NCI-H510A (cell line): Measurements from ENCODE around the gene PARVG.

Experiments used
- DNase-seq: peaks from one replicate; lab custom pipeline; 2025; lab: John Stamatoyannopoulos, UW

The PARVG gene

GRCh38 chr22:44154436-44154942 lies 26.2 kb upstream of the PARVG start:
- DNase-seq = no peak

GRCh38 chr22:44155115-44155514 lies 25.6 kb upstream of the PARVG start:
- DNase-seq = no peak

DNA sequence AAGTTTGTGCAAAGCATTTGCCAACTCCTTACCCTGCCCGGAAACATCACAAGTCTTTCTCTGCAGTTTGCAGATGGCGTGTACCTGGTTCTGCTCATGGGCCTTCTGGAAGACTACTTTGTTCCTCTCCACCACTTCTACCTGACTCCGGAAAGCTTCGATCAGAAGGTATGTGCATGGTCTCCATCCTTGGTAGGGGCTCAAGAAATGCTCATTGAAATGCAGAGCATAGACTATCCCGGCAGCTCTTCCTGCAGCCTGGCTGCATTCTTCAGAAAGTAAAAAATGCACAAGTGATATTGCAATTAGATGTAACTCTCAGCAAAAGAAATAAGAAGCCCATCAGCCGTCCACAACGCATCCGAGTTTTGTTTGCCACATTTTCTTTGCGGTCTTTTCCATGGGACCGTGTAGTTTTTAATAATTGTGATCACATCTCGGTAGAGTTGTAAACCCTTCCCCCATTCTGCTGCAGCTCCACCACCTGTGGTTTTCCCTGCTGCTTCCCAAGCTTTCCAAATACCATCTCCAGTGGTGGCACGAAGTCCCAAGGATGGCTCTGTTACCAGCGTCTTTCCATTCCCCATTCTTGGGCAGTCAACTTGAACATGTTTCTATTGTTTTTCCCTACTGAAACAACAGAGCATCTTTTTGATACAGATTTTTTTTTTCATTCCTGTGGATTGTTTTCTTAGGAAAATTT lies 22.7 kb upstream of the PARVG start:
- DNase-seq = no peak

- DNase-seq = no peak
Measured at GRCh38 chr22:44158816-44159215, 21.9 kb upstream of the PARVG start.

- DNase-seq = no peak
Measured at GRCh38 chr22:44159221-44159620, 21.5 kb upstream of the PARVG start.

DNA sequence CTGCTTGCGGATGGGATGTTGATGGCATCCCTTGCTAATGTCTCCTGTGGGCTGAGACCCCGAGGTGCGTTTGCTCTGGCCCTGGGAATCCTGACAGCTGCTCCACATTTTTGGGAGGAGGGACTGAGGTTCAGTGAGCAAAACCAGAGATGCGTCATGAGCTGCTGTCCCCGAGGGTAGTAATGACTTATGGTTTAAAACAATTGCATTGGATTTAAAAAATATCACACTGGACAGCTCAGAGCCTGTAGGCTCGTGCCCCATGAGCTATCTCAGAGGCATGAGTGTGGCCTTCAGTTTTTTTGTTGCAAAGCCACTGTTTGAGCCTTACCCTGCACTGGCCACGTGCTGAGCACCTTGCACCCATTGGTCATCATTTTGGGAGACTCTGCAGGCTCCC lies 20.9 kb upstream of the PARVG start:
- DNase-seq = no peak

DNA sequence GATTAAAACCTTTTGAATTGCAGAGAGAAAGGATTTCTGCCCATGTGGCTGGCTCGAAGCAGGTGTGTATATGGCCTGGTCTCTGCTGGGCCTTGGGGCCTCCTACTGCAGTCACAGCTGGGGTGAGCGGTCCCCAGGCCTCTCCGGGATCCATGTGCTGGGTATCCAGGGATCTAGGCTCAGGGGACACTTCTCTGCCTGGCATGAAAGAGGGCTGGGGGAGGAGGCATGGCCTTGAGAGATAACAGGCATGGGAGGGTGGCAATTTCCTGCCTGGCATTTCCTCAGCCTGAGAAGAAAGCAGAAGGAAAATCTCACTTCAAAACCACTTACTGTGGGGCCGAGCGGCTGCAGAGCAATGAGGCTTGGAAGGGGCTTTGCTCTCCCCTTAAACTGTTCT lies 20.3 kb upstream of the PARVG start:
- DNase-seq = no peak

GRCh38 chr22:44161673-44162072 lies 19.1 kb upstream of the PARVG start:
- no peak for DNase-seq

- no peak for DNase-seq
Measured at GRCh38 chr22:44162960-44163359, 17.8 kb upstream of the PARVG start.

DNA sequence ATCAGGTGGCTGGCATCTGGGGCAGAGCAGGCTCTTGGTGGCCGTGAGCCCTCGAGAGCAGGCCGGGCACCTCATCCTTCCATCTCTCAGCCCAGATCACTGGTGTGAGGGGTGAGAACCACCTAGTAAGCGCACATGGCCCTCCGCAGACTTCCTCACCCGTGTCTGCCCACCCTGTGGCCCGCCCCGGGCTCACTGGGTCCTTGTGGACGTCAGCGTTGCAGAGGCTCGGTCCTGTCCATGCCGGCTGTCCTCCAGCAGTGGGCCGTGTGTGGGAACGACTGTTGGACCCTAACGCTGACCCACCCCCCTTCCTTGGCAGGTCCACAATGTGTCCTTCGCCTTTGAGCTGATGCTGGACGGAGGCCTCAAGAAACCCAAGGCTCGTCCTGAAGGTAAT lies 17.2 kb upstream of the PARVG start:
- DNase-seq = no peak

DNA sequence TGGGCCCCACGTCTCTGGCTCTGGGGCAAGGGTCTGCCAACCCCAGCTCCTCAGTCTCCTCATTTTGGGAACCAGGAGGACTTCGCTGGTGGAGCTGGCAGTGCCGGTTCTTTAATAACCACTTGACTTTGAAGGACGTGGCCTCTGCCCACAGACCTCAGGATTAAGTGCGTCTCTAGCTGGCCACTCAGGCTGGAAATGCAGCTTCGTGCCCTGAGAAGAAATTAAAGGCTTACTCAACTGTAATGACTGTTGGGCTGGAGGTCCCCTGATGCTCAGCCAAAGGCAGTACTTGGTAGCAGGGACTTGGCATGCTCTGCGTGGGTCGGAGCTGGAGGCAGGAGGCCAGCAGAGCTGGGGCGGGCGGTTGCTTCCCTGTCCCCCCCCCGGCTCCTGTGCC lies 16.7 kb upstream of the PARVG start:
- no peak for DNase-seq

DNA sequence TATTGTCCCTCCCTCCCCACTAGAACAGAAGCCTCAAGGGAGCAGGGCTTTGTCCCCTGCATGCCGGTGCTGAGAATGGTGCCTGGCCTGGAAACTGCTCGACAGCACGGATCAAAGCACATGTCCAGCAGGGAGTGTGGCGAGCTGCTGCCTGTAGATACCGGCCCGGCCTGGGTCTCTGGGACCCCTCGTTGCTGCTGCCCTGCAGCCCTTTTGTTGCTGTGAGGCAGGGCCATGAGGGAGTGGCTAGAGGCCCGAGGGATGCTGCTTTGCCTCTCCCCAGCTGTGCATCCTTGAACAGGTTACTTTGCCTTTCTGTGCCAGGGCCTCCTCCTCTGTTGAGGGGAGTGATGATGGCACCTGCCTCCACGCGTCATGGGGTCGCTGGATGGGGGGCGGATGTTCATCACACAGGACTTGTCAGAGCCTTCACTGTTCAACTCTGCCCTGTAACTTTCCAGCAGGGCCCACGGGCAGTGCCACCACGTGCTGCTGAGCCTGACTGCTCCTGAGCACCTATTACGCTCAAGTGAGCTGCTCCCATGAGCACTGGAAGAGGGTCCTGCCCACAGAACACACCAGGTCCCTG lies 15.3 kb upstream of the PARVG start:
- no peak for DNase-seq

DNA sequence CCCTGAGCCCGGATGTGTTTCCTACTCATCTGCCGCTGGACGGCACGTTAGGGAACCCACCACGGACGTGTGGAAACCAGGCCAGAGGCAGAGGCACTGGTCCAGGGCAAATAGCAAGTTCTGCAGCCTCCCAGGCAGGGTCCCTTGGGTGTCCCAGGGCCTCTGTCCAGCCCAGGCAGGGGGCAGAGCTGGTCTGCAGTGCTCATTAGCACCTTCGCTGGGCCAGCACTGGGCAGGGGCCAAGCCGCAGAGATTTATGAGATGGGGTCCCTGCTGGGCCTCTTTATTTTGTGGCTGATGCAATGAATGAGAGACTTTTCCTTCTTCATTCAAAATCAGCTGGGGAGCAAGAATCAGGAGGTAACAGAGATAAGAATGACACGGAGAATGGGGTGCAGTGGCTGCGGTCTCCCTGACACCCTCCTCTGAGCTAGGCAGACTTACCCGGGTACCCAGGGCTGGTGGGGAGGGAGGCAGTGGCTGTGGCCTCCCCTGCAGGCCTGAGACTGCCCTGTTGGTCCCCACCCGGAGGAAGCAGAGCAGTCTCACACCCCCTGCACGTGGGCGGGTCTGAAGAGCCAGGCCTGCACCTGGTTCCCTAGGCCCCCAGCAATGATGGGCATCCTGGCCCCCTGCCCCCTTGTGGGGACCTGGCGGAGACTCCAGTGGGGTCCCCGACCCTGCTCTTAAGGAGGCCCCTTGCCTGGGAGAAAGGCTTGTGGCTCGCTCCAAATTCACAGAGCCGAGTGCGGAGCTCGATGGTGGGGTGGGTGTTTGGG lies 14.0 kb upstream of the PARVG start:
- no peak for DNase-seq

GRCh38 chr22:44167501-44167900 lies 13.2 kb upstream of the PARVG start:
- no peak for DNase-seq

DNA sequence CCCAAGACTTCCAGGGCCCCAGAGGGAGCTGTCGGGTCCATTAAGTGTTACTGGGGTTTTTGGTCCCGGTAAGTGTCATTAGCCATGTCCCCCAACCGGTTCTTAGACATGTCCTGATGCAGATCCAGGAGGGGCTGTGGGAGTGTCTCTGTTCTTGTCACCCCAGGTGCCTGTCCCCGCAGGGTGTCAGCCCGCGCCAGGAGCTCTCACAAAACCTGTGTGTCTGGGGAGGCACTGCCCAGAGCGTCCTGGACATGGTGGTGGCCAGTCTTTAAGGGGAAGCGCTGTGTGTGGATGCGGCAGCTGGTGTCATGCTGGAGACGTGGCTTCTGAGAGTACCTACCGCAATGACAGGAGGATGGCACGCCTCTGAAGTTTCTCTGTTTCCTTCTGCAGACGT lies 12.5 kb upstream of the PARVG start:
- DNase-seq = no peak

DNA sequence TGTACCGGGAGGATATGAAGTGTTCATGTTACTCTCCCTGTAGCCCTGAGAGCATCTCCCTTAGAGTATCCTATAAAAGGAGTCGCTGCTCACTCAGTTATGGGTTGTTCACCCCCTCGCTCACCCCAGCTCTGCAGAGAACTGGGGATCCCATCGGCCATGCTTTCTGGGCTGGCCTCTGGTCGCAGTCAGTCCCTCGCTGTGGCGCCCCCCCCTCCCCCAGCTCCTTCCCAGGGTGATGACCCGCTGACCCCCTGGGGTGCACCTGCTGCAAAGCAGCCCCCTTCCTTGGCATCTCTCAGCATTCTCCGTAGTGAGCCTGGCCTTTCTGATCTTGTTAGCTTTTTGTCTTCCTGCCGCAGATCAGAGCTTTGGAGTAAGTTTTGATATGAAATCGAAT lies 10.3 kb upstream of the PARVG start:
- DNase-seq = no peak

DNA sequence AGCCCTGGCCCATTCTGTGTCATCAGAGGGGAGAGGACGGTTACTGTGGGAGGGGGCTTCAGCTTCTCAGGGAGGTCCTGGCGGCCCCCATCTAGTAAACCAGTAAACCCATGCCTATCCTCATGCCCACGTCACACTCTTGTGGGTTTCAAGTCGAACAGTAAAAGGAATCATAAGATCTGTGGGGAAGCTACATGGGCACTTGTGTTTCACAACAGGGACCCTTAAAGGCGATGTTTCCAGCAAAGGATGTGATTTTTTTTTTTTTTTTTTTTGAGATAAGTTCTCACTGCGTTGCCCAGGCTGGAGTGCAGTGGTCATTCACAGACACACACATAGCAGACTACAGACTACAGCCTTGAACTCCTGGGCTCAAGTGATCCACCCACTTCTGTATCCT lies 9.2 kb upstream of the PARVG start:
- DNase-seq = no peak

GRCh38 chr22:44172370-44173108 lies 8.2 kb upstream of the PARVG start:
- DNase-seq = peak; percentile 76

DNA sequence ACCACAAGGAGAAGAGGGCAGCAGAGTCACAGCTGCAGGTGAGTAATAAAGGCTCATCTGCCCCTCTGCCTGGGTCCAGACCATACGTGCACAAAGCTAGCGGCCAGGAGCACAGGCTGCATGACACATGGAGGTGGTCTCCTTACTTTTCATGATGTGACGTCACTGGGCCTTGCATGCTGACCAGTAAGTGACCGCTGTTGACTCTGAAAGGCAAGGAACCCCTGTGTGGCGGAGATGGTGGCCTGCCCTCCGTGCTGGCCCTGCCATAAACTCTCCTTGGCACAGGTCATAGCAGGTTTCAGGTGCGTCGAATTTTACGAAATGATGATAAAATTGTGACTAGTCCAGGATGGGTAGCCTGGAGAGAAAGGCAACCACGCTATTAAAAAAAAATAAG lies 7.6 kb upstream of the PARVG start:
- no peak for DNase-seq

- DNase-seq = no peak
Measured at GRCh38 chr22:44175676-44176075, 5.0 kb upstream of the PARVG start.

- DNase-seq = no peak
Measured at GRCh38 chr22:44179196-44179988, 1.3 kb upstream of the PARVG start.
